Measurements from ENCODE around the gene IFT25.
"Not testable (repeated sequence)": the region's sequence is repeated elsewhere in the genome, so short reads cannot be mapped to it uniquely, and the experiment has no call there.

The IFT25 gene

DNA sequence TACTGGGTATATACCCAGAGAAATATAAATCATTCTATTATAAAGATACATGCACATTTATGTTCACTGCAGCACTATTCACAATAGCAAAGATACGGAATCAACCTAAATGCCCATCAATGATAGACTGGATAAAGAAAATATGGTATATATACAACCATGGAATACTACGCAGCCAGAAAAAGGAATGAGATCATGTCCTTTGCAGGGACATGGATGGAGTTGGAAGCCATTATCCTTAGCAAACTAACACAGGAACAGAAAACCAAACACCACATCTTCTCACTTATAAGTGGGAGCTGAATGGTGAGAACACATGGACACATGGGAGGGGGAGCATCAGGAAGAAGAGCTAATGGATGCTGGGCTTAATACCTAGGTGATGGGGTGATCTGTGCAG, 63.6 kb downstream of the IFT25 start:
- not testable (repeated sequence) for DNase-seq

DNA sequence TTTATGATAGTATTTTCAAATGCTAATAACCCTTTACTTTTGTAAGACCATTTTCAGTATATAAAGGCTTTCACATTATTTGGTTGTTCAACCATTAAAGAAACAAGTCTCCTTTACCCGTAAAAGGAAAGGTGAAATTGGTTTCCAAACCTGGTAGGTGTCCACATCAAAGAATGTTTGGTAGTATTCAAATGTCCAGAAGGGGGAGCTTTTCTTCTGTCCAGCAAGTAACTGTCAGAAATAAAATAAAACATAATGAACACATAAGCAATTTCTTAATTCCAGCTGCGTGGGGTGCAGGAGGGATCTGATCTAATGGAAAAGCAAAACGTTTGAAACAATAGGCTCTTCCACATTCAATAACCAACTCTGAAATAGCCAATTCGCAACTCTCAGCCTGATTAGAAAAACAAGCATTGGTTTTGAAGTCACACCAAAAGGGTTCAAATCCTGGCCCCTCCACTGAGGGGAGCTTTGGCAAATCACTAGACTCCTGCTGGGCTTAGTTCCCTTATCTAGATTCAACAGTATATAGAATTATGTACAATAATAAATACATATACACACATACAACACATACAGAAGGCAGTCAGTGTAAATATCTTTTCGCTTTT, 66.9 kb downstream of the IFT25 start:
- DNase-seq, result peak; percentile 62

GRCh38 chr1:53875150-53875549, 70.3 kb downstream of the IFT25 start:
- DNase-seq, result not testable (repeated sequence)

DNA sequence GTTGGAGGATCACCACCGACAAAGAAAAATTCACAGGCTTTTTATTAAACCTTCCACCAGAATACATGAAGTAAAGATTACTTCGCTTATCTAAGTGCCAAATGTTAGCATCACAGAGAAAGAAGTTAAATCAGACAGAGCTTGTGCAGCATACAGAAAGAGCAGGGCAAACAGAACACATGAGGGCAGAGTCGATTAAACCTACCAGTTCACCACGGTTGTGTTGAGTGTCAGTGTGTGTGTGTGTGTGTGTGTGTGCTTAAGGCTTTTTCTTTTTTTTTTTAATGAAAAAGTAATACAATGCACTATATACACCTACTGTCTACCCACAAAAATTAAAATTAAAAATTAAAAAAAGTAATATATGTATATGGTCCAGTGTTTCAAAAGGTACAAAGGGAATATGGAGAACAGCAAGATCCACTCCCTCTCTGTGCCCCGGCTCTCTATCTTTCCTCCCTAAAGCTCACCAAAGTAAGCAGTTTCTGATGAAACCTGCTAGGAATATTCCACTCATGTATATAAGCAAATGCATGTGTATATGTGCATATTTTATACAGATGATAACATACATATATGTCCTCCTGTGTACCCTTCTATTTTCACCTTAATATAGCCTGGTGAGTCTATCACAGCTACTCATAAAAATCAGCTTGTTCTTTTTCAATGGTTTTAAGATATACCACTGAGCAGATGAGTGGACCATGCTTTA, 73.6 kb downstream of the IFT25 start:
- no peak for DNase-seq
